ENCODE results near the gene DUSP22.

Gene DUSP22

GRCh38 chr6:278494-278893 lies 13.8 kb upstream of the DUSP22 start:
- Histone ChIP-seq H3K27ac (ENCODE audit: low read length) (no peak overlapping the region), H3K4me2 (ENCODE audit: insufficient read depth, low read length) (no peak overlapping the region), H3K79me2 (ENCODE audit: insufficient read depth, low read length) (no peaks in the 10 kb centered on the region), H2AFZ (ENCODE audit: low read depth, low read length) (no peak overlapping the region), H3K4me1 (ENCODE audit: insufficient read depth, low read length) (no peaks in the 10 kb centered on the region), H3K4me3 (ENCODE audit: low read depth in 1 of 2, low read length in 2 of 2) (no peak overlapping the region), H3K9ac (ENCODE audit: low read depth, low read length) (no peak overlapping the region), H3K27me3 (ENCODE audit: insufficient read depth, low read length, poor library complexity) (no peaks in the 10 kb centered on the region), H3K9me3 (ENCODE audit: insufficient read depth, low read length, severe bottlenecking) (no peaks in the 10 kb centered on the region), H4K20me1 (ENCODE audit: insufficient read depth, low read length) (no peaks in the 10 kb centered on the region), H3K36me3 (ENCODE audit: insufficient read depth, low read length) (no peaks in the 10 kb centered on the region)
- ATAC-seq (ENCODE audit: insufficient read depth, low read depth) (no peak), DNase-seq (no peak)
- TF ChIP-seq EZH2 (IDR thresholded peaks at IDR 0.05; ENCODE audit: borderline replicate concordance, low read depth, low read length, severe bottlenecking) (no peak), CTCF (IDR thresholded peaks at IDR 0.05; ENCODE audit: borderline replicate concordance, extremely low read depth, low read length, poor library complexity, severe bottlenecking) (no peak)

GRCh38 chr6:279341-280029 lies 12.8 kb upstream of the DUSP22 start:
- no peak for DNase-seq

GRCh38 chr6:280775-281468 lies 11.4 kb upstream of the DUSP22 start:
- H3K27ac ChIP-seq (ENCODE audit: low read length), result no peak overlapping the region
- no peak overlapping the region for H3K9ac ChIP-seq (ENCODE audit: low read depth, low read length)
- DNase-seq (no peak), ATAC-seq (ENCODE audit: insufficient read depth, low read depth) (no peak)
- H3K79me2 ChIP-seq (ENCODE audit: insufficient read depth, low read length), result no peaks in the 10 kb centered on the region
- no peak overlapping the region for H2AFZ ChIP-seq (ENCODE audit: low read depth, low read length)
- H3K4me3 ChIP-seq (ENCODE audit: low read depth in 1 of 2, low read length in 2 of 2), result no peak overlapping the region
- H3K4me1 ChIP-seq (ENCODE audit: insufficient read depth, low read length), result no peaks in the 10 kb centered on the region
- TF ChIP-seq EZH2 (IDR thresholded peaks at IDR 0.05; ENCODE audit: borderline replicate concordance, low read depth, low read length, severe bottlenecking), result no peak
- no peaks in the 10 kb centered on the region for H3K27me3 ChIP-seq (ENCODE audit: insufficient read depth, low read length, poor library complexity)
- H3K4me2 ChIP-seq (ENCODE audit: insufficient read depth, low read length), result no peak overlapping the region
- H3K36me3 ChIP-seq (ENCODE audit: insufficient read depth, low read length), result no peaks in the 10 kb centered on the region
- no peaks in the 10 kb centered on the region for H4K20me1 ChIP-seq (ENCODE audit: insufficient read depth, low read length)
- H3K9me3 ChIP-seq (ENCODE audit: insufficient read depth, low read length, severe bottlenecking), result no peaks in the 10 kb centered on the region

More at GRCh38 chr6:279341-280029, 12.8 kb upstream of the DUSP22 start:
- no peak for ATAC-seq (ENCODE audit: insufficient read depth, low read depth)
- Histone ChIP-seq H3K4me3 (ENCODE audit: low read depth in 1 of 2, low read length in 2 of 2) (no peak overlapping the region), H2AFZ (ENCODE audit: low read depth, low read length) (no peak overlapping the region), H3K27me3 (ENCODE audit: insufficient read depth, low read length, poor library complexity) (no peaks in the 10 kb centered on the region), H3K9me3 (ENCODE audit: insufficient read depth, low read length, severe bottlenecking) (no peaks in the 10 kb centered on the region), H3K4me2 (ENCODE audit: insufficient read depth, low read length) (no peak overlapping the region), H3K4me1 (ENCODE audit: insufficient read depth, low read length) (no peaks in the 10 kb centered on the region), H3K36me3 (ENCODE audit: insufficient read depth, low read length) (no peaks in the 10 kb centered on the region), H3K79me2 (ENCODE audit: insufficient read depth, low read length) (no peaks in the 10 kb centered on the region), H3K27ac (ENCODE audit: low read length) (no peak overlapping the region), H3K9ac (ENCODE audit: low read depth, low read length) (no peak overlapping the region), H4K20me1 (ENCODE audit: insufficient read depth, low read length) (no peaks in the 10 kb centered on the region)
- TF ChIP-seq EZH2 (IDR thresholded peaks at IDR 0.05; ENCODE audit: borderline replicate concordance, low read depth, low read length, severe bottlenecking), result no peak
- TF ChIP-seq CTCF (IDR thresholded peaks at IDR 0.05; ENCODE audit: borderline replicate concordance, extremely low read depth, low read length, poor library complexity, severe bottlenecking), result no peak

GRCh38 chr6:281469-282103 lies 10.7 kb upstream of the DUSP22 start:
- DNase-seq (no peak), ATAC-seq (ENCODE audit: insufficient read depth, low read depth) (no peak)
- H4K20me1 ChIP-seq (ENCODE audit: insufficient read depth, low read length), result no peaks in the 10 kb centered on the region
- no peaks in the 10 kb centered on the region for H3K79me2 ChIP-seq (ENCODE audit: insufficient read depth, low read length)
- no peak overlapping the region for H3K9ac ChIP-seq (ENCODE audit: low read depth, low read length)
- H3K4me3 ChIP-seq (ENCODE audit: low read depth in 1 of 2, low read length in 2 of 2), result no peak overlapping the region
- no peaks in the 10 kb centered on the region for H3K36me3 ChIP-seq (ENCODE audit: insufficient read depth, low read length)
- H3K9me3 ChIP-seq (ENCODE audit: insufficient read depth, low read length, severe bottlenecking), result no peaks in the 10 kb centered on the region
- no peak overlapping the region for H3K4me2 ChIP-seq (ENCODE audit: insufficient read depth, low read length)
- no peaks in the 10 kb centered on the region for H3K4me1 ChIP-seq (ENCODE audit: insufficient read depth, low read length)
- TF ChIP-seq CTCF (IDR thresholded peaks at IDR 0.05; ENCODE audit: borderline replicate concordance, extremely low read depth, low read length, poor library complexity, severe bottlenecking) (no peak), EZH2 (IDR thresholded peaks at IDR 0.05; ENCODE audit: borderline replicate concordance, low read depth, low read length, severe bottlenecking) (no peak)
- H3K27ac ChIP-seq (ENCODE audit: low read length), result no peak overlapping the region
- no peaks in the 10 kb centered on the region for H3K27me3 ChIP-seq (ENCODE audit: insufficient read depth, low read length, poor library complexity)
- H2AFZ ChIP-seq (ENCODE audit: low read depth, low read length), result no peak overlapping the region

Data from DND-41 (cell line).